Mesodermal cell (in vitro differentiated cells): ENCODE results near the gene MAGEB6B. TPM values are rescaled to one million over a fixed set of nuclear protein-coding genes. Genes with fewer than 3 reads are reported as not detected.
"Not testable (repeated sequence)": the region's sequence is repeated elsewhere in the genome, so short reads cannot be mapped to it uniquely, and the experiment has no call there.

Source experiments
- H3K27ac ChIP-seq: 2 replicates; pipeline ENCODE4 v1.7.0; 2013; ENCODE audit warnings: mild to moderate bottlenecking, low read depth, low read length, moderate library complexity; ENCODE audit not compliant: severe bottlenecking
- H3K36me3 ChIP-seq: 2 replicates; pipeline ENCODE4 v1.7.1; 2013; ENCODE audit warnings: mild to moderate bottlenecking, low read length, moderate library complexity; ENCODE audit not compliant: control insufficient read depth, insufficient read depth
- H3K4me1 ChIP-seq: one replicate; pipeline ENCODE4 v1.7.1; 2013; ENCODE audit warnings: mild to moderate bottlenecking, low read length; ENCODE audit not compliant: insufficient read depth, control insufficient read depth, poor library complexity, severe bottlenecking
- H3K4me3 ChIP-seq: 2 replicates; pipeline ENCODE4 v1.7.0; 2013; ENCODE audit warnings: low read length, control low read depth, mild to moderate bottlenecking; ENCODE audit not compliant: insufficient read depth, poor library complexity, severe bottlenecking; ENCODE audit errors: extremely low read depth
- H3K9me3 ChIP-seq: 2 replicates; pipeline ENCODE4 v1.7.1; 2013; ENCODE audit warnings: mild to moderate bottlenecking, low read length, moderate library complexity; ENCODE audit not compliant: control insufficient read depth
- WGBS, 2 experiments: methylation state at CpG; one replicate each; pipeline ENCODE4 v1.1.5; 2013; ENCODE audit warnings: missing lambda C conversion rate in 2 of 2; ENCODE audit not compliant: insufficient coverage in 2 of 2; 5-methylcytosine and 5-hydroxymethylcytosine counted together
- polyA plus RNA-seq, 2 experiments: library from polyadenylated mRNA; stranded (reverse); fragments of 50-300 nt; gene quantifications; one replicate each; pipeline ENCODE4 v1.2.3, GENCODE V29; 2013

The MAGEB6B gene, protein sequence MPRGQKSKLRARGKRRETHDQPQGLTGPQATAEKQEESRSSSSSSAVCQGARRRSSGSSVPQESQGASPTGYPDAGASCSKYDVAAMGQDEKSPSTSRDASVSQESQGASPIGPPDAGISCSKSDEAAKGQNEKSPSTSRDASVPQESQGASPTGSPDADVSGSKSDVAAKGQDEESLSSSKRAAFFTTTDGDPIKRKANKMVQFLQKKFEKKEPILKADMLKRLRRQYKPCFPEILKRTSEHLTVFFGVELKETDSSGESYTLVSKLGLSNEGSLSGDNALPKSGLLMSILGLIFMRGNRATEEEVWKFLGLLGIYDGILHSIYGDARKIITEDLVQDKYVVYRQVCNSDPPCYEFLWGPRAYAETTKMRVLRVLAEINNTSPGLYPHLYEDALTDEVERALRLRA
- not detected for polyA plus RNA-seq (2013, experiment 1 of 2)
- not detected for polyA plus RNA-seq (2013, experiment 2 of 2)

- Histone ChIP-seq H3K4me1 (no peaks in the 10 kb centered on the region), H3K9me3 (no peaks in the 10 kb centered on the region), H3K4me3 (no peak within 1 kb of the TSS), H3K27ac (no peak within 1 kb of the TSS), H3K36me3 (no peaks in the 10 kb centered on the region)
- 95 to 100% methylated on average over 2 to 8 of the region's 10 CpGs for WGBS, 2 experiments
These were observed at the start of gene MAGEB6B for GRCh38 chrX:26160301-26160700. Gene MAGEB6B (plus strand): TSS chrX:26160601. CDS start chrX:26160601, 0 bp downstream.

DNA sequence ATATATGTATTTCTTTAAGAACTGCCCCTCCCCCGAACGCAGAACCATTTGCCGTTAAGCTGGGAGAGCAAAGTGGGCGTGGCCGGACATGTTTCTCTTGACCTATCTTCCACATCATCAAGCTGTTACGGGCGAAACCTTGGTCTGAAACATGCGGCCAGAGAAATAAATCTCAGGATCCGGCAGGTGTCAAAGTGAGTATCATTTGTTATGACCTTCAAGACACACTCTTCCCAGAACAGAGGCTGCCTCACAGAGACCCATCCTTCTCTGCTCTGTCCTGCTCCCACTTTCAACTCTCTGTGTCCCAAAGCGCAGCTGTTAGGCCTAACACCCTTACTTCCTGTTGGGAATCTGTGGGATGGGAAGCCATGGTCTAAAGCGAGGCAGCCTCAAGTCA lies 22.1 kb upstream of the MAGEB6B start, which contains the start of gene MAGEB18:
MAGEB18 (plus strand) TSS at position 70 of the 400 bp plus-strand sequence. CDS start 643 bp downstream, outside the sequence.
- no peak within 1 kb of the TSS for H3K4me3 ChIP-seq
- H3K27ac ChIP-seq = no peak within 1 kb of the TSS
- no peaks in the 10 kb centered on the region for H3K9me3 ChIP-seq
- WGBS, 2 experiments = 91% methylated on average over 5 of the region's 11 CpGs; no CpG with 5 or more reads in 1 of the 2 experiments
- no peaks in the 10 kb centered on the region for H3K36me3 ChIP-seq
- no peaks in the 10 kb centered on the region for H3K4me1 ChIP-seq

GRCh38 chrX:26146024-26146423 lies 14.4 kb upstream of the MAGEB6B start:
- Histone ChIP-seq H3K36me3 (no peaks in the 10 kb centered on the region), H3K4me3 (no peak overlapping the region), H3K27ac (no peak overlapping the region), H3K9me3 (no peaks in the 10 kb centered on the region), H3K4me1 (no peaks in the 10 kb centered on the region)
- 100% methylated on average over 1 of the region's 2 CpGs; no CpG with 5 or more reads in 1 of the 2 experiments for WGBS, 2 experiments

GRCh38 chrX:26192204-26192603 lies 31.8 kb downstream of the MAGEB6B start, which contains the start of gene MAGEB6:
Gene MAGEB6 (plus strand): TSS chrX:26192440. CDS start chrX:26193847, 1,407 bp downstream.
- H3K4me1 ChIP-seq = no peaks in the 10 kb centered on the region
- no peaks in the 10 kb centered on the region for H3K36me3 ChIP-seq
- no peak within 1 kb of the TSS for H3K27ac ChIP-seq
- H3K9me3 ChIP-seq = no peaks in the 10 kb centered on the region
- 81 to 96% methylated on average over 5 to 9 of the region's 17 CpGs for WGBS, 2 experiments
- H3K4me3 ChIP-seq = no peak within 1 kb of the TSS

GRCh38 chrX:26203561-26203960 lies 43.2 kb downstream of the MAGEB6B start:
- no peak overlapping the region for H3K27ac ChIP-seq
- no peaks in the 10 kb centered on the region for H3K4me1 ChIP-seq
- no peaks in the 10 kb centered on the region for H3K9me3 ChIP-seq
- no peaks in the 10 kb centered on the region for H3K36me3 ChIP-seq
- no peak overlapping the region for H3K4me3 ChIP-seq

GRCh38 chrX:26204717-26205116 lies 44.3 kb downstream of the MAGEB6B start:
- WGBS, 2 experiments = 98% methylated on average over 8 of the region's 27 CpGs; no CpG with 5 or more reads in 1 of the 2 experiments
- not testable (repeated sequence) for H3K36me3 ChIP-seq, H3K9me3 ChIP-seq, H3K4me3 ChIP-seq, H3K4me1 ChIP-seq, H3K27ac ChIP-seq

GRCh38 chrX:26208012-26208411 lies 47.6 kb downstream of the MAGEB6B start:
- Histone ChIP-seq H3K4me1 (no peaks in the 10 kb centered on the region), H3K36me3 (no peaks in the 10 kb centered on the region)
- 100% methylated on average over 1 of the region's 3 CpGs for WGBS, 2 experiments

More at GRCh38 chrX:26208012-26208411, 47.6 kb downstream of the MAGEB6B start:
- Histone ChIP-seq H3K4me3 (no peak overlapping the region), H3K27ac (no peak overlapping the region), H3K9me3 (no peaks in the 10 kb centered on the region)
